ENCODE measurements around the gene RFTN2. TPM values are rescaled to one million over a fixed set of nuclear protein-coding genes. Genes with fewer than 3 reads are reported as not detected.
"Not testable (repeated sequence)": the region's sequence is repeated elsewhere in the genome, so short reads cannot be mapped to it uniquely, and the experiment has no call there.

RFTN2 gene
- total and polyA plus RNA-seq, 4 donors: 0.40 to 22.6 (median 2.0) TPM

GRCh38 chr2:197657562-197657961, 17.8 kb downstream of the RFTN2 start:
- ATAC-seq (ENCODE audit: insufficient read depth, low FRiP score): no peak
- H3K9me3 ChIP-seq (ENCODE audit: control insufficient read depth in 4 of 4, insufficient read depth in 3 of 4, low read length in 3 of 4): no peaks in the 10 kb centered on the region
- no peaks in the 10 kb centered on the region for H3K27me3 ChIP-seq (ENCODE audit: control insufficient read depth in 3 of 3, insufficient read depth in 3 of 3, low read length in 2 of 3)
- H3K27ac ChIP-seq (ENCODE audit: low read depth in 1 of 2, low read length in 1 of 2): no peak overlapping the region
- peaks cover 0 to 2% (median under 1%) of the 10 kb centered on the region in 4 donors for H3K36me3 ChIP-seq (ENCODE audit: control insufficient read depth in 4 of 4, insufficient read depth in 4 of 4, low read length in 4 of 4)
- H3K9ac ChIP-seq (ENCODE audit: insufficient read depth in 1 of 2, low read length in 2 of 2): no peak overlapping the region
- no peak overlapping the region for H3K4me3 ChIP-seq
- DNase-seq: no peak
- no peaks in the 10 kb centered on the region for H3K4me1 ChIP-seq (ENCODE audit: control insufficient read depth in 5 of 5, insufficient read depth in 5 of 5, low read length in 5 of 5)
- no peak for TF ChIP-seq CTCF (IDR thresholded peaks at IDR 0.05; ENCODE audit: control extremely low read depth, extremely low read depth)

GRCh38 chr2:197647961-197648690, 27.3 kb downstream of the RFTN2 start:
- no peaks in the 10 kb centered on the region for H3K27me3 ChIP-seq (ENCODE audit: control insufficient read depth in 3 of 3, insufficient read depth in 3 of 3, low read length in 2 of 3)
- peaks cover 0 to 16% (median 3%) of the 10 kb centered on the region in 5 donors for H3K4me1 ChIP-seq (ENCODE audit: control insufficient read depth in 5 of 5, insufficient read depth in 5 of 5, low read length in 5 of 5)
- no peak for TF ChIP-seq CTCF (IDR thresholded peaks at IDR 0.05; ENCODE audit: control extremely low read depth, extremely low read depth)
- DNase-seq (peak; percentile 48 to 89 (median 75)), ATAC-seq (ENCODE audit: insufficient read depth, low FRiP score) (no peak)
- H3K4me3 ChIP-seq: no peak overlapping the region
- H3K9me3 ChIP-seq (ENCODE audit: control insufficient read depth in 4 of 4, insufficient read depth in 3 of 4, low read length in 3 of 4): no peaks in the 10 kb centered on the region
- peak overlapping the region in 1 of 2 donors; percentile 85 for H3K27ac ChIP-seq (ENCODE audit: low read depth in 1 of 2, low read length in 1 of 2)
- H3K9ac ChIP-seq (ENCODE audit: insufficient read depth in 1 of 2, low read length in 2 of 2): no peak overlapping the region
- peaks cover 0 to 32% (median 15%) of the 10 kb centered on the region in 4 donors for H3K36me3 ChIP-seq (ENCODE audit: control insufficient read depth in 4 of 4, insufficient read depth in 4 of 4, low read length in 4 of 4)
- 56 to 80% methylated on average over 3 of the region's 3 CpGs for WGBS, 2 donors

GRCh38 chr2:197641666-197642065, 33.7 kb downstream of the RFTN2 start:
- H3K9ac ChIP-seq (ENCODE audit: insufficient read depth in 1 of 2, low read length in 2 of 2): no peak overlapping the region
- H3K4me3 ChIP-seq: no peak overlapping the region
- H3K36me3 ChIP-seq (ENCODE audit: control insufficient read depth in 4 of 4, insufficient read depth in 4 of 4, low read length in 4 of 4): peaks cover 0 to 43% (median 20%) of the 10 kb centered on the region in 4 donors
- WGBS, 2 donors: 71 to 81% methylated on average over 3 of the region's 3 CpGs
- no peak for TF ChIP-seq CTCF (IDR thresholded peaks at IDR 0.05; ENCODE audit: control extremely low read depth, extremely low read depth)
- no peak for DNase-seq
- no peak overlapping the region for H3K27ac ChIP-seq (ENCODE audit: low read depth in 1 of 2, low read length in 1 of 2)
- H3K9me3 ChIP-seq (ENCODE audit: control insufficient read depth in 4 of 4, insufficient read depth in 3 of 4, low read length in 3 of 4): no peaks in the 10 kb centered on the region
- no peaks in the 10 kb centered on the region for H3K4me1 ChIP-seq (ENCODE audit: control insufficient read depth in 5 of 5, insufficient read depth in 5 of 5, low read length in 5 of 5)
- H3K27me3 ChIP-seq (ENCODE audit: control insufficient read depth in 3 of 3, insufficient read depth in 3 of 3, low read length in 2 of 3): no peaks in the 10 kb centered on the region
- no peak for ATAC-seq (ENCODE audit: insufficient read depth, low FRiP score)

- H3K27me3 ChIP-seq (ENCODE audit: control insufficient read depth in 3 of 3, insufficient read depth in 3 of 3, low read length in 2 of 3); H3K4me3 ChIP-seq; H3K9me3 ChIP-seq (ENCODE audit: control insufficient read depth in 4 of 4, insufficient read depth in 3 of 4, low read length in 3 of 4); DNase-seq; H3K9ac ChIP-seq (ENCODE audit: insufficient read depth in 1 of 2, low read length in 2 of 2); H3K27ac ChIP-seq (ENCODE audit: low read depth in 1 of 2, low read length in 1 of 2); ATAC-seq (ENCODE audit: insufficient read depth, low FRiP score); H3K4me1 ChIP-seq (ENCODE audit: control insufficient read depth in 5 of 5, insufficient read depth in 5 of 5, low read length in 5 of 5): not testable (repeated sequence)
- WGBS, 2 donors: 86 to 93% methylated on average over 11 to 12 of the region's 19 CpGs
- peaks cover 0 to 37% (median 18%) of the 10 kb centered on the region in 4 donors for H3K36me3 ChIP-seq (ENCODE audit: control insufficient read depth in 4 of 4, insufficient read depth in 4 of 4, low read length in 4 of 4)
Observed at GRCh38 chr2:197640571-197641122, 34.7 kb downstream of the RFTN2 start.
